GM19023 (cell line): ENCODE data around the gene KLHL33.

ENCODE experiments used
- ATAC-seq: cut with Tn5 transposase; IDR thresholded peaks from one replicate; pipeline ENCODE4 v1.9.1; 2021; ENCODE audit warnings: mild to moderate bottlenecking, moderate library complexity; ENCODE audit not compliant: unreplicated experiment

Gene KLHL33, protein sequence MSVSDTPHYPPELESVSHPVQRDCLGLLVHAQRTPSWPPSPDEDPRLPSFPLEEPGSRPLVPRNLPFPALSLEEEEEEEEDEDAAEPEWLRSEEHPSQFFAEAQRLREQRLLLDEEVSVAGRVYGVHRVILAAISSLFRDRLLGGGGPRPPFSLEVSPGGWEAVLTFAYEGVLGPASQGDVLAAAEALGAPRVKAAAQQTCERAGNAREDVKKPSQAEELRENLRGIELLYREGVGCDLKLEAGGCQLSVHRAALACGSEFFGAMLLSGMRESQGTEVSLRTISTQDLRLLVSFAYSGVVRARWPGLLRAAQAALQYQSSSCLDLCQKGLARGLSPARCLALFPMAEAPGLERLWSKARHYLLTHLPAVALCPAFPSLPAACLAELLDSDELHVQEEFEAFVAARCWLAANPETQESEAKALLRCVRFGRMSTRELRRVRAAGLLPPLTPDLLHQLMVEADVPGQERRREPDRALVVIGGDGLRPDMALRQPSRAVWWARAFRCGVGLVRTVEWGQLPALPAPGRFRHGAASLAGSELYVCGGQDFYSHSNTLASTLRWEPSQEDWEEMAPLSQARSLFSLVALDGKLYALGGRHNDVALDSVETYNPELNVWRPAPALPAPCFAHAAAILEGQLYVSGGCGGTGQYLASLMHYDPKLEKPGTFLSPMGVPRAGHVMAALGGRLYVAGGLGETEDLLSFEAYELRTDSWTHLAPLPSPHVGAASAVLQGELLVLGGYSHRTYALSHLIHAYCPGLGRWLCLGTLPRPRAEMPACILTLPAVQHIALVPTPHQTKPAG

DNA sequence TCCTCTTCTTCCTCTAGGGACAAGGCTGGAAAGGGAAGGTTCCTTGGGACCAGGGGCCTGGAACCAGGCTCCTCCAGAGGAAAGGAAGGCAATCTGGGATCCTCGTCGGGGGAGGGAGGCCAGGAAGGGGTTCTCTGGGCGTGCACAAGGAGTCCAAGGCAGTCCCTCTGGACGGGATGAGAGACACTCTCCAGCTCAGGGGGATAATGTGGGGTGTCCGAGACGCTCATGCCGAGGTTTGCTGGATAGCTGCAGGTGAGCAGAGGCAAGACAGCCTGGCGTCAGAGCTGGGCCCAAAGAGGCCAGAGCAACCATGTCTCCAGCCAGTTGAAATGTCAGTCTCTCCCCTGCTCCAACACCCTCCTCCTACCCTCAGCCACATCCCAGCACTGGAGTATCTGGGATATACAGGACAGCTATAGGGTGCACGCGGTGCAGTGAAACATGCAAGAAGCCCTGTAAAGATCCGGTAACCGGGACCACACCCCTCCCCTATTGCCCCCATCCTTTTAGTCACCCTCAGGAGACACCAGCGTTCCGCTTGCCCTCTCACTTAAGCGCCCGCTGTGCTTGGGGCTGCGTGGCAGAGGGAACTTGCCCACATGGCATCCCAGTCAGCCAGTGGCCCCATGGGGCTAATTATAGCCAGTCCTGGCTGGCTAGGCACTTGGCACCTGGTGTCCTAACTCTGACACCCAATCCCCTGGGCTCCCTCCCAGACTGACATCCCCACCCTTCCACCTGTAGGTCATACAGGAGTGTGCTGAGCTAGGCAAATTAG lies at the start of gene KLHL33:
Gene KLHL33, minus strand, starts transcription at position 585 of the 781 bp plus-strand sequence. Its CDS starts 355 bp downstream, at position 230.
- no peak for ATAC-seq

DNA sequence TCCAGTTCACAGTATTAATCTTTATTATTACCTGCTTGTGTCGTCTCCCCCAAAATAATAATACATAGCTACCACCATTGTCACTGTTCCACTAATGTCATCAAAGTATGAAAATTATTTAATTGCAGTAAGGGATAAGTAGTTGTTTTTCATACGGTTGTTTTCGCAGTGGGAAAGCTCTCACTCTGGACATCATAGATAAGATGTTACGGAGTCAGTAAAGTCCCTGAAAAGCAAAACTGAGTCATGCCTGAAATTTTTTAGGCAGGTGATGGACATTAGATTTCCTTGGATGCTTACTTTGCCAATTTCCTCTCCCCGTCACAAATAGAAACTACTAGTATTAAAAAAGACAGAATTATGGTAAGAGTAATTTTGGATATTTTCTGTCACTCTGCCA lies 46.4 kb upstream of the KLHL33 start:
- no peak for ATAC-seq

- ATAC-seq: no peak
These were observed 42.9 kb upstream of the KLHL33 start for GRCh38 chr14:20478894-20479293.

- no peak for ATAC-seq
These were observed 41.4 kb upstream of the KLHL33 start for GRCh38 chr14:20477211-20477876.

DNA sequence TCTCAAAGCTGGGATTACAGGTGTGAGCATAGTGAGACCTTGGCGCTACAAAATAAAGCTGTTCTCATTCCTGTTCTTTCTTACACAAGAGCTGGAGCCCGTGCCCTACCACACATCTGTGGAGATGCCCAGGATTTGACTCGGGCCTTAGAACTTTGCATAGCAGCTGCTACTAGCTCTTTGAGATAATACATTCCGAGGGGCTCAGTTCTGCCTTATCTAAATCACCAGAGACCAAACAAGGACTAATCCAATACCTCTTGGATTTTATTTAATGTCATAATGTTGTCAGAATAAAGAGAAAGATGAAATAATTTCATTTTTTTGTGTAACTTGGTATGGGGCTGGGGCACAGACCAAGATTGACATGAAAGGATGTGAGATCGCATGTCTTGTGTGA lies 40.8 kb upstream of the KLHL33 start:
- no peak for ATAC-seq

DNA sequence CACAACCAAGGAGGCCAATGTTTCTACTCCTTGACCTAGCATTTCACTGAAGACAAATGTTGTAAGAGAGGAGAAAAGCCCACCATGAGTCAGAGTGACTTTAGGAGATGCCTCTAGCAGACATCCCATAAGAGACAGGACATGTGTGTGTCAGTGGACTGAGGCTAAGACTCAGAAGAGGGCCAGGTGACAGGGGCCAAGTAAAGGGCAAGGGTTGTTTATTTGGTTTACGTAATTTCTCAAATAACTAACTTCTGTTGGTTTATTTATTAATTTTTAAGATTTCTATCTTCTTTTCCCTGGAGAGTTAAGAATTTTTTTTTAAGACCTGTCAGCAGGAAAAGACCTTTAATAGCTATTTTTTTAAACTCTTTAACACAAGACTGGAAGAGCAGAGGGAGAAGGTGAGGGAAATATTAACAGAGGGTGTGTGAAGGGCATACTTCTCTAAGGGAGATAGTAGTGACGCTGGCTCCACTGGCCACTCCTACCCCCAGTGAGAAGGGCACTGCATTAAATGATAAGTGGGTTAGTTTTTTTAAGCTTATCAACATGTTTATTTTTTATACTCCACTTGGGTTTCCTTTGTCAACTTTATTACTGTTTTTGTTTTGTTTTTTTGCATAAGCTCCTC lies 36.7 kb upstream of the KLHL33 start:
- ATAC-seq: no peak

DNA sequence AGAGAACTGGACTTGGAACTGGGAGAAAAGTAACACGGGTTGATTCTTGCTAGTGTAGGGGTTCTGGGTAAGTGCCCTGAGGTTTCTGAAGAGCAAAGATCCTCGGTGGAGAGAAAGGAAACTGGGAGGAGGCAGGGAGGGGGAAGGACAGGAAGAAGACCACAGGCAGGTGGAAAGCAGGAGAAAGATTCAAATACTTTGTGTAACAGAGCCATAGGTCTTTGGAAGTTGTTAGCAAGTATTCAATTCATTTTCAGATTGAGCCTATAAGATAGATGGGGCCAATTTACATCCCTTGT lies 34.6 kb upstream of the KLHL33 start:
- no peak for ATAC-seq

DNA sequence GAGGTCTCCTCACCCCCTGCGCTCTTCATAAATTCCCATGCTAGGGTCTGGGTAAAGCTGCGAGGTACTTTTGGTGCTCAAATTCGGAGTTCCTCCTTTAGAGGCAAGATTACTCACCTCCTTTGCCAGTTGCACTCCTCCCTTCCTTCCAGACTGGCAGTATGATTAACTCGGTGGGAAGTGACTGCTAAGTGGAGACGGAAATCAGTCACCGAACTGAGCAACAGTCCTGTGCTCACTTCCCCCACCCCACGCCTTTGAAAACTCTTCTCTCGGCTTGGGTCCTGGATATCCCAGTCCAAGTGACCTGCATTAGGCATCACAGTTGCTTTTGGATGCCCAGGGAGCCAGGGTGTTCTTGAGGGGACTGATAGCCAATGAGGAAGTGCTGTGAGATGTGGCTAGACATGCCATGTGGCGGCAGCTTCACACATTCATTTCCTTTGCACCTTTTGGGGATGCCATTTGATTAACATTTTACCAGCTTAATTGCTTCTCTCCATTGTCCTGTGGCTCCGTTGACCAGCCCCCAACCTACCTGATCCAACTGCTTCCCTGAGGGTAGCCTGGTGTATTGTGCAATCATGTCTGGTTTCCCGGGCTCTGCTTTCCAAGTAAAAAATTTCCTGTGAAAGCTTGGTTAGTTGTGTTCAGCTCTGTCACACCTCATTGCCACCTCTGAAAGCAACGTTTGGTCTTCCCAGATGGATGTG lies 34.1 kb upstream of the KLHL33 start:
- ATAC-seq: peak; percentile 33

DNA sequence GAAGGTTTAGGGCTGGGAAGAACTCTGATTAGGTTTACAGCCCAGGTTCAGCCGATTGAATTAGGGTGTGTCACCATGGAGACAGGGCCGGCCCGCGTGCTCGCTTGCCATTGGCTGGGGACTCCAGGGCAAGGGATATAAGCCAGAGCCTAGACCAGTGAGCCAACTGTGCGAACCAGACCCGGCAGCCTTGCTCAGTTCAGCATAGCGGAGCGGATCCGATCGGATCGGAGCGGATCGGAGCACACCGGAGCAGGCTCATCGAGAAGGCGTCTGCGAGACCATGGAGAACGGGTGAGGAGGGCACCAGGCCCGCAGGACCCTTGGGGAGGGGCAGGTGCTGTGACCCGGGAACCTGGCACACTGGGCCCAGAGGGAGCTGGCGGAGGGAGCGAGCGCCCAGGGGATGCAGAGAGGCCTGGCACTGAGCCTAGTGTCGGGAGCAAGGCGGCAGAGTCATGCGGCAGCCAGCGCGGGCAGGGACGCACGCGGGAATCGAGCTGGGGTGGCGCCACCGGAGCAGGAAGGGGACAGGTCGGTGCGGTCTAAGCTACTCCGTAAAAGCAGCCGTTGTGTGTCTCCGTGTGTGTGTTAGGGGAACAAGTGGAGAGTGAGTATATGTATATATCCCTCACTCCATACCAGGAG lies 33.4 kb upstream of the KLHL33 start, which contains the start of gene PNP:
Gene PNP, plus strand, starts transcription at position 165 of the 648 bp plus-strand sequence. Its CDS starts 119 bp downstream, at position 284.
- peak; percentile 98 for ATAC-seq

- peak; percentile 2 for ATAC-seq
These were observed 32.8 kb upstream of the KLHL33 start for GRCh38 chr14:20468764-20469241.

DNA sequence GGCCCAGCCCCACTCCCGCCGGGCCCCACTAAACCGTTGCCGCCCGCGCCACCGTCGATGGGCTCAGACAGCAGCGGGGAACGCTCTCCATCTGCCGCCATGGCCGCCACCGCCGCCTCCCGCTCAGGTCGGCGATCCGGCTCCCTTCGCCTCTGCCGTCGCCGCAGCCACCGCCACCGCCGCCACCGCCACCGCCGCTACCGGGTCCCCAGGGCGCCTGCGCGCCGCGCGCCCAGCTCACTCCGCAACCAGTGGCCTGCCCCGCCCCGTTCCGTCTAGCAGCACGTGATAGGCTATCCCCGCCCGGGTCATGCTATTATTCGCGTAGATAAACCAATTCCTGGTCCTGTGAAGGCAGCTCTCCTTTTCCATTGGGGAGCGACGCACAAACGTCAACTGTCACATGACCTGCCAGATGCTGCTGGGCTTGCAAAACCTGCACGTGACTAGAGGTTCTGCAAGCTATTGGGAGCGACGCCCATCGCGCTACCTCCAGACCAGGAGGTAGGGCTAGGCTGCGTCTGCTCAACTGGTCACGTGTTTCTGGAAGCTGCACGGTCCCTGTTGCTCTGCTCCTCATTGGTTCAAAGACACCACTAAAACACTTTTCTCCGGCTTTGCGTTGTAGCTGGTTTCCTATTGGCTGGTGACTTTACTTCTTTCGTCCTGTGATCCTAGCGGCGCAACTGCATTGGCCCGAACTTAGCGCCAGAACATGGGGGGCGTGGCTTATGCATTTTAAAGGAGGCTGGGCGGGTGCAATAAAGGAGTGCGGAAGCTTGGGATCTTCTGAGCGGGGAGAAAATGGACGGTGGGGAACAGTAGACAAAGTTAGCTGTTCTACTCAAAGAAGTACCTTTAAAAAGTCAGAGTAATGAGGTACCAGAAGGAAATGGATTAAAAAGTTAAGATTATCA lies 25.5 kb upstream of the KLHL33 start, which contains the start of gene PIP4P1:
Gene PIP4P1, minus strand, starts transcription at position 210 of the 917 bp plus-strand sequence. Its CDS starts 109 bp downstream, at position 101.
- ATAC-seq: peak; percentile 94

DNA sequence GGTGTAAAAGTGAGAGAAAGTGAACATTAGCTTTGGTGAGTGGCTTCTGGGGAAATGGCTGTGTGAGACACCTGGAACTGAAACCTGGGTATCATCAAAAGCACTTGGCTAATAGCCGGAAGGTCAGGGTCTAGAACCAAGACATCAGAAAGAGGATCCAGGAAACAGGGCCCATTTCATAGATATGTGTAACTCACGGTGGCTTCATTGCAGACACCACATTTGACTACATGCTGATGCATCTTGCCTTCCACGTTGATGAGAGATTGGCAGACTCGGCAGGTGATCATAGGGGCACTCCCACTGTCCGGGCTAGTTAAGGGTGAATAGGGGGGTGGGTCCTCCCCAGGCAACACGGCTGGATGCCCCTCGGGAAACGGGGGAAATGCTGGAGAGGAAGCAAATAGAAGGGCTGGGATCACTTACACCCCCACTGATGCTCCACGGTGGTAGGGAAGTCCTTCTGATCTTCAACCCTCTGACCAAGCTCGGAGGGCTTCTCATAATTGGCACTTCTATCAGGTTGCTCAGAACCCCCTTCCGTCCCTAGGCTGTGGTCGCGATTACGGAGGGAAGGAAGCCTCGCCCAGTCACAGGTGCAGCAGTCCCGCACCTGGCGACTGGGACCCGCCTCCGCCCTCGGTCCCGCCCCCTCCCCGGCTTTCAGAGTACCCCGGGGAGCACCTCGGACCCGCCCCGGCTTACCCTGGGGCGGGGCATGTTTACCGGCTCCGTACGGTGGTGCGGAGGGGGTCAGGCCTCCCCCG lies 24.7 kb upstream of the KLHL33 start:
- peak; percentile 15 for ATAC-seq

- no peak for ATAC-seq
These were observed 22.2 kb upstream of the KLHL33 start for GRCh38 chr14:20458031-20458789.

- ATAC-seq: no peak
These were observed 21.0 kb upstream of the KLHL33 start for GRCh38 chr14:20456971-20457370.

DNA sequence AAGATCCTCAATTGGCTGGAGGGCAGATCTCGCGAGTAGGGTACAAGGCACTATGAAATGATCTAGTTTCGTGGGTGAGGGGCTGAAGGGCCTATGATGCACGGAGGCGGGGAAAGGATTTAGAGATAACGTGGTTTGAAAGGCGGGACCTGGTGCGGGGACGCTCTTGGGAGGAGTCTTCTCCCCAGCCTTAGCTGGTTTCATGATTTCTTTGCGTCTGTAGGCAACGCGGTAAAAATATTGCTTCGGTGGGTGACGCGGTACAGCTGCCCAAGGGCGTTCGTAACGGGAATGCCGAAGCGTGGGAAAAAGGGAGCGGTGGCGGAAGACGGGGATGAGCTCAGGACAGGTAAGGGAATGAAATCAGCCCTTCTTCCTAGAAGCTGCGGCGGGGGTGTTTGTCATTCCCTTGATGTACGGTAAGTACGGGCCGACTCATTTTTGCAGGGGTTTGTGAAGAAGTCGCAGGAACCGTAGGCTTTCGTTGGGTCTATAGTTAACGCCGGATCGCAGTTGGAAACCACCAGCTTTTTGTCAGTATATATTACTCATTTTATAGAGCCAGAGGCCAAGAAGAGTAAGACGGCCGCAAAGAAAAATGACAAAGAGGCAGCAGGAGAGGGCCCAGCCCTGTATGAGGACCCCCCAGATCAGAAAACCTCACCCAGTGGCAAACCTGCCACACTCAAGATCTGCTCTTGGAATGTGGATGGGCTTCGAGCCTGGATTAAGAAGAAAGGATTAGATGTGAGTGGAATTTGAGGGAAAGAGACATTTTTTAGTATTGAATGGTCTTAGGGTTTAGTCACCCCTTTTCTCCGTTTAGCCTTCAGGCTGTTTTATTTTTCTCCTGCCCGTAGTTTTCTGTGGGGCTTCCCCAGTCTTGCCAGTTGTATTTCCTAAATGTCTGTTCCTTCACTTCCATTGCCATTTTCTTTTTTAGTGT lies 19.7 kb upstream of the KLHL33 start:
- peak; percentile 55 for ATAC-seq
